Measurements from ENCODE around the gene PRKCE. TPM values are rescaled to one million over a fixed set of nuclear protein-coding genes. Genes with fewer than 3 reads are reported as not detected.

The PRKCE gene
- total RNA-seq, 4 donors from 2014 or later: 5.9 to 21.2 (median 18.5) TPM

GRCh38 chr2:46007412-46007811, 355.9 kb downstream of the PRKCE start:
- no peaks in the 10 kb centered on the region for H3K9me3 ChIP-seq
- WGBS, 2 donors (ENCODE audit: low coverage in 1 of 2): 89 to 100% methylated on average over 1 to 9 of the region's 11 CpGs
- no peak overlapping the region for H3K4me3 ChIP-seq
- H3K4me1 ChIP-seq: peaks cover 0 to 8% (median 5%) of the 10 kb centered on the region in 3 donors
- H3K27me3 ChIP-seq: no peaks in the 10 kb centered on the region
- peaks cover 0 to 72% of the 10 kb centered on the region in 2 donors for H3K36me3 ChIP-seq
- no peak for ATAC-seq
- no peak overlapping the region for H3K27ac ChIP-seq
- TF ChIP-seq POLR2A (IDR thresholded peaks at IDR 0.05) (no peak), CTCF (IDR thresholded peaks at IDR 0.05) (no peak), POLR2AphosphoS5 (IDR thresholded peaks at IDR 0.05) (no peak), EP300 (IDR thresholded peaks at IDR 0.05) (no peak)

GRCh38 chr2:46008091-46008870, 356.8 kb downstream of the PRKCE start:
- H3K36me3 ChIP-seq: peaks cover 0 to 77% of the 10 kb centered on the region in 2 donors
- TF ChIP-seq POLR2AphosphoS5 (IDR thresholded peaks at IDR 0.05) (no peak), EP300 (IDR thresholded peaks at IDR 0.05) (no peak), POLR2A (IDR thresholded peaks at IDR 0.05) (no peak), CTCF (IDR thresholded peaks at IDR 0.05) (no peak)
- H3K9me3 ChIP-seq: no peaks in the 10 kb centered on the region
- H3K27me3 ChIP-seq: no peaks in the 10 kb centered on the region
- 44 to 63% methylated on average over 3 to 5 of the region's 5 CpGs for WGBS, 2 donors (ENCODE audit: low coverage in 1 of 2)
- no peak overlapping the region for H3K27ac ChIP-seq
- no peak overlapping the region for H3K4me3 ChIP-seq
- ATAC-seq: no peak
- H3K4me1 ChIP-seq: no peaks in the 10 kb centered on the region

GRCh38 chr2:46009315-46009714, 357.8 kb downstream of the PRKCE start:
- no peaks in the 10 kb centered on the region for H3K4me1 ChIP-seq
- H3K4me3 ChIP-seq: no peak overlapping the region
- H3K27me3 ChIP-seq: no peaks in the 10 kb centered on the region
- H3K36me3 ChIP-seq: peaks cover 0 to 81% of the 10 kb centered on the region in 2 donors
- no peaks in the 10 kb centered on the region for H3K9me3 ChIP-seq
- TF ChIP-seq EP300 (IDR thresholded peaks at IDR 0.05) (no peak), POLR2A (IDR thresholded peaks at IDR 0.05) (no peak)
- WGBS, 2 donors (ENCODE audit: low coverage in 1 of 2): 85 to 92% methylated on average over 2 of the region's 2 CpGs
- ATAC-seq: no peak
- H3K27ac ChIP-seq: no peak overlapping the region

- H3K4me3 ChIP-seq: no peak overlapping the region
- no peaks in the 10 kb centered on the region for H3K9me3 ChIP-seq
- TF ChIP-seq CTCF (IDR thresholded peaks at IDR 0.05) (no peak), POLR2A (IDR thresholded peaks at IDR 0.05) (no peak), EP300 (IDR thresholded peaks at IDR 0.05) (no peak), POLR2AphosphoS5 (IDR thresholded peaks at IDR 0.05) (no peak)
- H3K36me3 ChIP-seq: peaks cover 0 to 76% of the 10 kb centered on the region in 2 donors
- no peaks in the 10 kb centered on the region for H3K27me3 ChIP-seq
- H3K4me1 ChIP-seq: peaks cover 0 to 3% (median 0%) of the 10 kb centered on the region in 3 donors
- WGBS, 2 donors (ENCODE audit: low coverage in 1 of 2): 25 to 44% methylated on average over 2 of the region's 2 CpGs
- ATAC-seq: no peak
- H3K27ac ChIP-seq: no peak overlapping the region
These were observed 358.3 kb downstream of the PRKCE start for GRCh38 chr2:46009772-46010171.

- H3K4me1 ChIP-seq: peaks cover 0 to 9% (median 0%) of the 10 kb centered on the region in 3 donors
- H3K27me3 ChIP-seq: no peaks in the 10 kb centered on the region
- H3K36me3 ChIP-seq: peaks cover 0 to 70% of the 10 kb centered on the region in 2 donors
- no peak overlapping the region for H3K4me3 ChIP-seq
- 73 to 80% methylated on average over 4 to 5 of the region's 5 CpGs for WGBS, 2 donors (ENCODE audit: low coverage in 1 of 2)
- TF ChIP-seq POLR2AphosphoS5 (IDR thresholded peaks at IDR 0.05) (no peak), EP300 (IDR thresholded peaks at IDR 0.05) (no peak), CTCF (IDR thresholded peaks at IDR 0.05) (no peak), POLR2A (IDR thresholded peaks at IDR 0.05) (no peak)
- ATAC-seq: no peak
- no peaks in the 10 kb centered on the region for H3K9me3 ChIP-seq
- H3K27ac ChIP-seq: no peak overlapping the region
These were observed 358.9 kb downstream of the PRKCE start for GRCh38 chr2:46010223-46010924.
